CD4-positive, alpha-beta T cell (primary cell): Measurements from ENCODE around the gene MRPL45. TPM values are rescaled to one million over a fixed set of nuclear protein-coding genes. Genes with fewer than 3 reads are reported as not detected.

Experiments used
- ATAC-seq: fragments of 200-7000 bp; cut with Tn5 transposase; one replicate; pipeline ENCODE4 v1.10.0; 2022; ENCODE audit warnings: mild to moderate bottlenecking; ENCODE audit not compliant: poor library complexity
- CTCF ChIA-PET: fragments of 350-600 bp; sonication (Branson Sonifier 250); formaldehyde crosslinking; loops from one replicate; lab custom pipeline; 2021; ENCODE audit warnings: antibody characterized with exemption, inconsistent platforms; lab: Charles Lee
- POLR2A ChIA-PET: fragments of 350-600 bp; sonication (Branson Sonifier 250); formaldehyde crosslinking; loops from one replicate; lab custom pipeline; 2021; ENCODE audit warnings: antibody characterized with exemption, inconsistent platforms; lab: Charles Lee
- DNase-seq, 14 experiments: peaks; one replicate each; pipeline ENCODE4 v3.0.0-alpha.2; 2013 to 2020; ENCODE audit warnings: mixed read lengths in 2 of 14
- H3K27ac ChIP-seq, 2 donors: one replicate each; pipeline versions ENCODE4 v1.5.1 to v1.7.0; 2013; ENCODE audit warnings: low read length in 2 of 2, low read depth in 1 of 2, mild to moderate bottlenecking in 1 of 2
- H3K27me3 ChIP-seq, 2 experiments: 1 replicate in 1 of 2; 2 replicates in 1 of 2; pipeline versions ENCODE4 v1.6.1 to v1.7.0; 2013; ENCODE audit warnings: low read length in 2 of 2, control low read depth in 1 of 2, mild to moderate bottlenecking in 1 of 2, moderate library complexity in 1 of 2; ENCODE audit not compliant: insufficient read depth in 2 of 2, control insufficient read depth in 1 of 2
- H3K36me3 ChIP-seq: one replicate; pipeline ENCODE4 v1.6.1; 2013; ENCODE audit warnings: low read length, control low read depth; ENCODE audit not compliant: insufficient read depth
- H3K4me1 ChIP-seq: one replicate; pipeline ENCODE4 v1.6.1; 2013; ENCODE audit warnings: low read length, control low read depth; ENCODE audit not compliant: insufficient read depth
- H3K4me3 ChIP-seq: one replicate; pipeline ENCODE4 v1.5.1; 2013; ENCODE audit warnings: mild to moderate bottlenecking, low read length, moderate library complexity
- H3K9me3 ChIP-seq, 2 experiments: 1 replicate in 1 of 2; 2 replicates in 1 of 2; pipeline versions ENCODE4 v1.6.1 to v1.7.0; 2013; ENCODE audit warnings: low read length in 2 of 2, mild to moderate bottlenecking in 2 of 2, control low read depth in 1 of 2, moderate library complexity in 1 of 2; ENCODE audit not compliant: control insufficient read depth in 1 of 2, insufficient read depth in 1 of 2
- H3K27ac Mint-ChIP-seq: one replicate; pipeline ENCODE4 v1.8.0; 2020; ENCODE audit warnings: mixed read lengths
- H3K27me3 Mint-ChIP-seq: one replicate; pipeline ENCODE4 v1.8.0; 2021; ENCODE audit warnings: mixed read lengths
- H3K36me3 Mint-ChIP-seq: one replicate; pipeline ENCODE4 v1.8.0; 2021; ENCODE audit warnings: low read depth, mixed read lengths
- H3K4me1 Mint-ChIP-seq: one replicate; pipeline ENCODE4 v1.8.0; 2021; ENCODE audit warnings: low read depth, mixed read lengths
- H3K4me3 Mint-ChIP-seq: one replicate; pipeline ENCODE4 v1.8.0; 2020; ENCODE audit warnings: mild to moderate bottlenecking, mixed read lengths
- H3K9me3 Mint-ChIP-seq: one replicate; pipeline ENCODE4 v1.8.0; 2020; ENCODE audit warnings: mixed read lengths
- CTCF ChIP-seq: fragments of 200-600 bp; IDR thresholded peaks from one replicate; pipeline ENCODE4 v1.8.0; 2022; ENCODE audit warnings: antibody characterized with exemption, mild to moderate bottlenecking
- intact Hi-C, 2 experiments: fragments of 100-400 bp; cut with DNase I in 1 of 2; cut with micrococcal nuclease in 1 of 2; formaldehyde crosslinking; loops; one replicate each; pipeline versions ENCODE4 v1.15.1 to v1.9.0; 2023 to 2025; cut with DNase I, micrococcal nuclease
- total RNA-seq, 174 experiments: library from RNA in 2 of 174; stranded (reverse) in 2 of 174; gene quantifications; one replicate each; pipeline ENCODE4 v1.2.3 and lab custom pipeline; 2021 to 2026

Gene MRPL45
- total RNA-seq, 2 experiments from 2014 or later = 17.5 to 17.7 TPM

GRCh38 chr17:38351412-38352222 is 54.6 kb downstream of the MRPL45 start, which contains the start of gene SOCS7:
SOCS7 (plus strand) TSS chr17:38351844; CDS start chr17:38352053, 209 bp downstream.
- Histone ChIP-seq H3K9me3 (no peaks in the 10 kb centered on the region), H3K36me3 (no peaks in the 10 kb centered on the region), H3K4me1 (peaks cover 34% of the 10 kb centered on the region), H3K27ac (peak within 1 kb of the TSS; percentile 54 to 83), H3K27me3 (no peaks in the 10 kb centered on the region), H3K4me3 (peak within 1 kb of the TSS; percentile 83)
- H3K27ac Mint-ChIP-seq = peak within 1 kb of the TSS; percentile 83
- no peak for TF ChIP-seq CTCF
- no peaks in the 10 kb centered on the region for H3K9me3 Mint-ChIP-seq
- CTCF ChIA-PET = interaction anchor here (4.8 kb wide), 1 partner anchor 62 kb away, joined by 64 read pairs; no protein-coding TSS in a partner anchor
- POLR2A ChIA-PET = interaction anchor here (1.1 to 1.3 kb wide), 2 partner anchors 11 to 63 kb away, joined by 3 to 5 read pairs; no protein-coding TSS in a partner anchor
- peak within 1 kb of the TSS; percentile 99 for H3K4me3 Mint-ChIP-seq
- intact Hi-C loops = loop anchor here in 1 of 2 experiments (5.0 to 10.0 kb wide), 3 partner anchors 57 to 206 kb away; partner anchors contain the start of gene MRPL45
- ATAC-seq = peak; percentile 84
- H3K27me3 Mint-ChIP-seq = no peaks in the 10 kb centered on the region
- peaks cover 50% of the 10 kb centered on the region for H3K4me1 Mint-ChIP-seq
- peak; percentile 82 to 98 (median 92) for DNase-seq
- peaks cover 4% of the 10 kb centered on the region for H3K36me3 Mint-ChIP-seq

- intact Hi-C loops = loop anchor here in 1 of 2 experiments (5.0 to 10.0 kb wide), 3 partner anchors 58 to 205 kb away; partner anchors contain the start of gene MRPL45
- CTCF ChIA-PET = interaction anchor here (2.6 to 4.8 kb wide), 2 partner anchors 61 to 62 kb away, joined by 10 to 64 read pairs; no protein-coding TSS in a partner anchor
- ATAC-seq = no peak
- POLR2A ChIA-PET = interaction anchor here (0.7 to 1.4 kb wide), 3 partner anchors 37 to 1110 kb away, joined by 3 read pairs; no protein-coding TSS in a partner anchor
- DNase-seq = peak in 9 of 14 experiments; percentile 3 to 42 (median 8)
- no peak for TF ChIP-seq CTCF
- no peaks in the 10 kb centered on the region for H3K9me3 Mint-ChIP-seq
- H3K36me3 Mint-ChIP-seq = peaks cover 4% of the 10 kb centered on the region
- Histone ChIP-seq H3K9me3 (no peaks in the 10 kb centered on the region), H3K4me3 (peak overlapping the region; percentile 67), H3K27ac (no peak overlapping the region), H3K27me3 (no peaks in the 10 kb centered on the region), H3K36me3 (no peaks in the 10 kb centered on the region), H3K4me1 (peaks cover 34% of the 10 kb centered on the region)
- peak overlapping the region; percentile 54 for H3K27ac Mint-ChIP-seq
- no peaks in the 10 kb centered on the region for H3K27me3 Mint-ChIP-seq
- peaks cover 58% of the 10 kb centered on the region for H3K4me1 Mint-ChIP-seq
- peak overlapping the region; percentile 87 for H3K4me3 Mint-ChIP-seq
Measured at GRCh38 chr17:38352245-38353085, 55.5 kb downstream of the MRPL45 start.
